NT2/D1 (cell line): Measurements from ENCODE around the gene STAMBP.
"Not testable (repeated sequence)": the region's sequence is repeated elsewhere in the genome, so short reads cannot be mapped to it uniquely, and the experiment has no call there.

Source experiments
- DNase-seq: peaks from one replicate; pipeline ENCODE4 v3.0.0-alpha.2; 2011; ENCODE audit warnings: low read depth, low spot score
- H3K27me3 ChIP-seq: 2 replicates; pipeline ENCODE4 v1.6.0; 2011; ENCODE audit warnings: mild to moderate bottlenecking; ENCODE audit not compliant: insufficient read length, insufficient read depth
- H3K36me3 ChIP-seq: 2 replicates; pipeline ENCODE4 v1.6.1; 2011; ENCODE audit warnings: mild to moderate bottlenecking, low read length, mixed read lengths; ENCODE audit not compliant: insufficient read depth, insufficient read length
- H3K4me1 ChIP-seq: 2 replicates; pipeline ENCODE4 v1.5.1; 2011; ENCODE audit not compliant: insufficient read depth, insufficient read length
- H3K4me3 ChIP-seq: 2 replicates; pipeline ENCODE4 v1.5.1; 2011; ENCODE audit warnings: low read depth; ENCODE audit not compliant: insufficient read length
- H3K9ac ChIP-seq: 2 replicates; pipeline ENCODE4 v1.6.0; 2011; ENCODE audit warnings: low read depth; ENCODE audit not compliant: insufficient read length
- H3K9me3 ChIP-seq: 2 replicates; pipeline ENCODE4 v1.5.1; 2011; ENCODE audit warnings: mild to moderate bottlenecking, low read length; ENCODE audit not compliant: insufficient read depth
- SUZ12 ChIP-seq: IDR thresholded peaks from 2 replicates; pipeline ENCODE4 v1.6.1; 2011; ENCODE audit not compliant: insufficient read length, insufficient read depth; ENCODE audit errors: extremely low read depth
- YY1 ChIP-seq: IDR thresholded peaks from 2 replicates; pipeline ENCODE4 v1.6.1; 2011; ENCODE audit not compliant: insufficient read length, insufficient read depth
- ZNF274 ChIP-seq: IDR thresholded peaks from 2 replicates; pipeline ENCODE4 v1.6.1; 2011; ENCODE audit warnings: mild to moderate bottlenecking, low read depth, low read length

STAMBP gene

GRCh38 chr2:73828818-73829570, at the start of gene STAMBP:
TSS of gene STAMBP (plus strand) at chr2:73828961. CDS start at chr2:73830857, 1,896 bp downstream.
- Histone ChIP-seq H3K27me3 (no peaks in the 10 kb centered on the region), H3K9me3 (no peaks in the 10 kb centered on the region), H3K4me3 (peak within 1 kb of the TSS; percentile 82), H3K9ac (peak within 1 kb of the TSS; percentile 91), H3K4me1 (no peaks in the 10 kb centered on the region), H3K36me3 (peaks cover 27% of the 10 kb centered on the region)
- peak; percentile 94 for DNase-seq
- no peak for TF ChIP-seq ZNF274
- peak; percentile 95 for TF ChIP-seq YY1

GRCh38 chr2:73779467-73780236, 49.1 kb upstream of the STAMBP start, which contains the start of gene DUSP11:
TSS of gene DUSP11 (minus strand) at chr2:73780103. CDS start at chr2:73779974, 129 bp downstream.
- peaks cover 24% of the 10 kb centered on the region for H3K36me3 ChIP-seq
- no peaks in the 10 kb centered on the region for H3K4me1 ChIP-seq
- H3K9me3 ChIP-seq: no peaks in the 10 kb centered on the region
- TF ChIP-seq ZNF274: no peak
- TF ChIP-seq YY1: no peak
- no peak for TF ChIP-seq SUZ12
- H3K27me3 ChIP-seq: no peaks in the 10 kb centered on the region
- H3K9ac ChIP-seq: peak within 1 kb of the TSS; percentile 83
- peak; percentile 93 for DNase-seq
- H3K4me3 ChIP-seq: peak within 1 kb of the TSS; percentile 72

- H3K4me1 ChIP-seq: no peaks in the 10 kb centered on the region
- peaks cover 20% of the 10 kb centered on the region for H3K36me3 ChIP-seq
- no peak overlapping the region for H3K9ac ChIP-seq
- no peaks in the 10 kb centered on the region for H3K9me3 ChIP-seq
- no peaks in the 10 kb centered on the region for H3K27me3 ChIP-seq
- peak overlapping the region; percentile 72 for H3K4me3 ChIP-seq
- TF ChIP-seq ZNF274 (no peak), YY1 (no peak), SUZ12 (no peak)
- no peak for DNase-seq
Measured at GRCh38 chr2:73780237-73780582, 48.6 kb upstream of the STAMBP start.

GRCh38 chr2:73783402-73783801, 45.4 kb upstream of the STAMBP start:
- H3K9ac ChIP-seq, H3K36me3 ChIP-seq: not testable (repeated sequence)

GRCh38 chr2:73783883-73784282, 44.9 kb upstream of the STAMBP start, which contains the start of gene C2orf78:
TSS of gene C2orf78 (plus strand) at chr2:73784183. CDS start at chr2:73784310, 127 bp downstream.
- not testable (repeated sequence) for H3K36me3 ChIP-seq, H3K9ac ChIP-seq, H3K9me3 ChIP-seq, DNase-seq, H3K4me1 ChIP-seq, H3K27me3 ChIP-seq, H3K4me3 ChIP-seq

More at GRCh38 chr2:73783402-73783801, 45.4 kb upstream of the STAMBP start:
- not testable (repeated sequence) for H3K9me3 ChIP-seq, DNase-seq, H3K4me3 ChIP-seq, H3K4me1 ChIP-seq, H3K27me3 ChIP-seq

GRCh38 chr2:73811878-73812277, 16.9 kb upstream of the STAMBP start:
- H3K9ac ChIP-seq: no peak overlapping the region
- no peaks in the 10 kb centered on the region for H3K9me3 ChIP-seq
- no peaks in the 10 kb centered on the region for H3K4me1 ChIP-seq
- H3K4me3 ChIP-seq: no peak overlapping the region
- no peaks in the 10 kb centered on the region for H3K27me3 ChIP-seq
- H3K36me3 ChIP-seq: no peaks in the 10 kb centered on the region
- TF ChIP-seq YY1 (no peak), SUZ12 (no peak), ZNF274 (no peak)
- DNase-seq: no peak

- no peaks in the 10 kb centered on the region for H3K27me3 ChIP-seq
- no peaks in the 10 kb centered on the region for H3K4me1 ChIP-seq
- DNase-seq: no peak
- TF ChIP-seq YY1 (no peak), ZNF274 (no peak), SUZ12 (no peak)
- H3K36me3 ChIP-seq: no peaks in the 10 kb centered on the region
- H3K9ac ChIP-seq: no peak overlapping the region
- no peak overlapping the region for H3K4me3 ChIP-seq
- no peaks in the 10 kb centered on the region for H3K9me3 ChIP-seq
Measured at GRCh38 chr2:73812635-73813034, 16.1 kb upstream of the STAMBP start.

GRCh38 chr2:73818296-73818695, 10.5 kb upstream of the STAMBP start:
- Histone ChIP-seq H3K36me3 (no peaks in the 10 kb centered on the region), H3K27me3 (no peaks in the 10 kb centered on the region), H3K9me3 (no peaks in the 10 kb centered on the region), H3K9ac (no peak overlapping the region), H3K4me3 (no peak overlapping the region), H3K4me1 (no peaks in the 10 kb centered on the region)
- TF ChIP-seq YY1 (no peak), ZNF274 (no peak), SUZ12 (no peak)
- DNase-seq: no peak
